ENCODE results near the gene TCF12. TPM values are rescaled to one million over a fixed set of nuclear protein-coding genes. Genes with fewer than 3 reads are reported as not detected.

The TCF12 gene
- total RNA-seq, 1 donor from 2014 or later, result 207 TPM

- H3K36me3 Mint-ChIP-seq (ENCODE audit: low read depth), result peaks cover 22% of the 10 kb centered on the region
- no peaks in the 10 kb centered on the region for H3K27me3 Mint-ChIP-seq (ENCODE audit: low read depth)
- peaks cover 28% of the 10 kb centered on the region for H3K4me1 Mint-ChIP-seq
- H3K27ac Mint-ChIP-seq (ENCODE audit: unreplicated experiment), result no peak overlapping the region
- no peak for DNase-seq (ENCODE audit: low read depth, low spot score)
- peaks cover 10% of the 10 kb centered on the region for H3K9me3 Mint-ChIP-seq
- no peak for TF ChIP-seq CTCF (conservative IDR thresholded peaks at IDR 0.05)
- no peak overlapping the region for H3K4me3 Mint-ChIP-seq
Observed at GRCh38 chr15:56989411-56989924, 71.0 kb downstream of the TCF12 start.

GRCh38 chr15:56991017-56991416 is 72.6 kb downstream of the TCF12 start:
- no peak overlapping the region for H3K27ac Mint-ChIP-seq (ENCODE audit: unreplicated experiment)
- H3K4me3 Mint-ChIP-seq, result no peak overlapping the region
- no peak for DNase-seq (ENCODE audit: low read depth, low spot score)
- peaks cover 32% of the 10 kb centered on the region for H3K36me3 Mint-ChIP-seq (ENCODE audit: low read depth)
- no peak for TF ChIP-seq CTCF (conservative IDR thresholded peaks at IDR 0.05)
- H3K9me3 Mint-ChIP-seq, result peaks cover 10% of the 10 kb centered on the region
- H3K4me1 Mint-ChIP-seq, result peaks cover 18% of the 10 kb centered on the region
- no peaks in the 10 kb centered on the region for H3K27me3 Mint-ChIP-seq (ENCODE audit: low read depth)

GRCh38 chr15:56992725-56993124 is 74.3 kb downstream of the TCF12 start:
- H3K36me3 Mint-ChIP-seq (ENCODE audit: low read depth), result peaks cover 46% of the 10 kb centered on the region
- H3K9me3 Mint-ChIP-seq, result peaks cover 16% of the 10 kb centered on the region
- no peak for DNase-seq (ENCODE audit: low read depth, low spot score)
- no peak for TF ChIP-seq CTCF (conservative IDR thresholded peaks at IDR 0.05)
- peaks cover 18% of the 10 kb centered on the region for H3K4me1 Mint-ChIP-seq
- peak overlapping the region; percentile 37 for H3K27ac Mint-ChIP-seq (ENCODE audit: unreplicated experiment)
- no peak overlapping the region for H3K4me3 Mint-ChIP-seq
- H3K27me3 Mint-ChIP-seq (ENCODE audit: low read depth), result no peaks in the 10 kb centered on the region

- Mint-ChIP-seq H3K27ac (ENCODE audit: unreplicated experiment) (no peak overlapping the region), H3K4me1 (peaks cover 10% of the 10 kb centered on the region), H3K27me3 (ENCODE audit: low read depth) (no peaks in the 10 kb centered on the region), H3K36me3 (ENCODE audit: low read depth) (peaks cover 46% of the 10 kb centered on the region), H3K9me3 (peaks cover 16% of the 10 kb centered on the region), H3K4me3 (no peak overlapping the region)
- TF ChIP-seq CTCF (conservative IDR thresholded peaks at IDR 0.05), result no peak
- DNase-seq (ENCODE audit: low read depth, low spot score), result no peak
Observed at GRCh38 chr15:56994280-56994679, 75.8 kb downstream of the TCF12 start.

- Mint-ChIP-seq H3K4me1 (no peaks in the 10 kb centered on the region), H3K27ac (ENCODE audit: unreplicated experiment) (no peak overlapping the region), H3K9me3 (peaks cover 16% of the 10 kb centered on the region), H3K27me3 (ENCODE audit: low read depth) (no peaks in the 10 kb centered on the region), H3K36me3 (ENCODE audit: low read depth) (peaks cover 46% of the 10 kb centered on the region), H3K4me3 (no peak overlapping the region)
- no peak for TF ChIP-seq CTCF (conservative IDR thresholded peaks at IDR 0.05)
- DNase-seq (ENCODE audit: low read depth, low spot score), result no peak
Observed at GRCh38 chr15:56996093-56996492, 77.6 kb downstream of the TCF12 start.
